K562 (cell line): Measurements from ENCODE around the gene PRKAR1B. TPM values are rescaled to one million over a fixed set of nuclear protein-coding genes. Genes with fewer than 3 reads are reported as not detected.

Experiments
- ATAC-seq: fragments of 200-7000 bp; cut with Tn5 transposase; 3 replicates; pipeline ENCODE4 v1.9.1; 2020; ENCODE audit warnings: moderate library complexity
- BruUV-seq: library from RNA; stranded (reverse); fragments of 400-500 nt; replicated peaks from 2 replicates; lab custom pipeline; 2021; lab: Mats Ljungman, UMichigan
- CTCF ChIA-PET: fragments of 300-600 bp; formaldehyde crosslinking; extraction: SDS; loops from one replicate; lab custom pipeline; 2021; ENCODE audit warnings: low intra/inter-chr PET ratio; lab: Yijun Ruan, JAX
- POLR2A ChIA-PET: fragments of 300-600, 350-650 bp; sonication (Branson Sonifier 250); formaldehyde crosslinking; extraction: SDS; loops from one replicate; lab custom pipeline; 2021; ENCODE audit warnings: antibody characterized with exemption, inconsistent platforms; lab: Yijun Ruan, JAX
- DNase-seq, 4 experiments: peaks; one replicate each; pipeline versions ENCODE4 v3.0.0 to v3.0.0-alpha.2; 2011 to 2018; ENCODE audit warnings: low spot score in 3 of 4, mixed read lengths in 3 of 4; ENCODE audit errors: extremely low read depth in 1 of 4
- FAIRE-seq: peaks from 2 replicates; lab custom pipeline; 2011; peaks lifted over from hg19 to GRCh38; lab: Jason Lieb, UNC
- H2AFZ ChIP-seq: 2 replicates; pipeline ENCODE4 v1.6.0; 2011; ENCODE audit warnings: low read depth, low read length, control low read depth, inconsistent platforms
- H3K27ac ChIP-seq: fragments of 200-600 bp; 3 replicates; pipeline ENCODE4 v1.8.0; 2011; ENCODE audit warnings: low read depth, mild to moderate bottlenecking, control low read depth, inconsistent platforms, low read length, moderate library complexity, mixed read lengths; ENCODE audit errors: extremely low read depth
- H3K27me3 ChIP-seq, 2 experiments: fragments of 300-600 bp in 1 of 2; 2 replicates in 1 of 2; 3 replicates in 1 of 2; pipeline versions ENCODE4 v1.6.0 to v1.8.0; 2011; ENCODE audit warnings: inconsistent platforms in 2 of 2, low read length in 2 of 2, mild to moderate bottlenecking in 1 of 2, mixed read lengths in 1 of 2, moderate library complexity in 1 of 2; ENCODE audit not compliant: control insufficient read depth in 2 of 2, insufficient read depth in 2 of 2
- H3K36me3 ChIP-seq: fragments of 300-600 bp; 3 replicates; pipeline ENCODE4 v1.8.0; 2011; ENCODE audit warnings: mild to moderate bottlenecking, low read length, inconsistent platforms; ENCODE audit not compliant: control insufficient read depth, insufficient read depth
- H3K4me1 ChIP-seq, 2 experiments: fragments of 200-600 bp in 1 of 2; replicated peaks in 1 of 2; 2 replicates in 1 of 2; 3 replicates in 1 of 2; pipeline versions ENCODE4 v1.5.1 to v1.8.0; 2011; ENCODE audit warnings: inconsistent platforms in 2 of 2, low read length in 2 of 2, mild to moderate bottlenecking in 1 of 2, mixed read lengths in 1 of 2, moderate library complexity in 1 of 2; ENCODE audit not compliant: control insufficient read depth in 2 of 2, insufficient read depth in 2 of 2
- H3K4me2 ChIP-seq: 2 replicates; pipeline ENCODE4 v1.6.1; 2011; ENCODE audit warnings: low read length, control low read depth, inconsistent platforms, mixed read lengths; ENCODE audit not compliant: insufficient read depth
- H3K4me3 ChIP-seq: fragments of 200-600 bp; sonication (generic), shearing (Covaris generic); 2 replicates; pipeline ENCODE4 v1.5.1; 2016; ENCODE audit warnings: control low read depth, inconsistent platforms
- H3K79me2 ChIP-seq: fragments of 200-600 bp; 3 replicates; pipeline ENCODE4 v1.8.0; 2011; ENCODE audit warnings: low read length, inconsistent platforms; ENCODE audit not compliant: control insufficient read depth, insufficient read depth
- H3K9ac ChIP-seq, 2 experiments: 2 replicates each; pipeline versions ENCODE4 v1.6.0 to v1.6.1; 2011; ENCODE audit warnings: low read depth in 2 of 2, low read length in 2 of 2, control low read depth in 1 of 2, inconsistent platforms in 1 of 2, mild to moderate bottlenecking in 1 of 2, mixed read lengths in 1 of 2; ENCODE audit not compliant: insufficient read depth in 1 of 2
- H3K9me1 ChIP-seq: one replicate; pipeline ENCODE4 v1.6.0; 2011; ENCODE audit warnings: inconsistent platforms, mild to moderate bottlenecking, low read length, moderate library complexity; ENCODE audit not compliant: control insufficient read depth, insufficient read depth
- H3K9me3 ChIP-seq: replicated peaks from 2 replicates; pipeline ENCODE4 v1.5.1; 2011; ENCODE audit warnings: low read depth, low read length, inconsistent platforms; ENCODE audit not compliant: control insufficient read depth, insufficient read depth
- H4K20me1 ChIP-seq: replicated peaks from 2 replicates; pipeline ENCODE4 v1.6.1; 2011; ENCODE audit warnings: low read length, inconsistent platforms, mixed read lengths; ENCODE audit not compliant: control insufficient read depth, insufficient read depth
- CBX1 ChIP-seq: sonication (generic); IDR thresholded peaks from 2 replicates; pipeline ENCODE4 v1.6.1; 2016; ENCODE audit warnings: antibody characterized with exemption, low read depth, mild to moderate bottlenecking
- CBX2 ChIP-seq: fragments of 200-600 bp; sonication (generic); IDR thresholded peaks from one replicate; pipeline ENCODE4 v1.6.1; 2012; ENCODE audit warnings: mild to moderate bottlenecking, low read length, inconsistent platforms; ENCODE audit not compliant: insufficient read depth, poor library complexity, severe bottlenecking
- CSDE1 ChIP-seq, 2 experiments: fragments of 450-650 bp; IDR thresholded peaks; 2 replicates each; pipeline ENCODE4 v1.6.1; 2016; ENCODE audit warnings: mild to moderate bottlenecking in 1 of 2
- ELF4 ChIP-seq: fragments of 450-650 bp; formaldehyde crosslinking; IDR thresholded peaks from 2 replicates; pipeline ENCODE4 v1.4.0; 2022; ENCODE audit warnings: missing genetic modification characterization
- ELK1 ChIP-seq: sonication (generic); formaldehyde crosslinking; IDR thresholded peaks from 2 replicates; pipeline ENCODE4 v1.8.1; 2022; ENCODE audit warnings: missing genetic modification reagents
- MEF2D ChIP-seq: conservative IDR thresholded peaks from 2 replicates; pipeline ENCODE4 v1.6.1; 2016; ENCODE audit warnings: low read depth, missing genetic modification characterization, missing compliant biosample characterization
- TARDBP ChIP-seq: fragments of 450-650 bp; IDR thresholded peaks from 2 replicates; pipeline ENCODE4 v1.6.1; 2016
- THAP7 ChIP-seq: fragments of 250-450 bp; sonication (Bioruptor Pico); IDR thresholded peaks from 2 replicates; pipeline ENCODE4 v1.5.0; 2021
- THRB ChIP-seq: fragments of 450-650 bp; formaldehyde crosslinking; conservative IDR thresholded peaks from 2 replicates; pipeline ENCODE4 v1.4.0; 2022; ENCODE audit warnings: mild to moderate bottlenecking, missing genetic modification characterization
- XRCC5 ChIP-seq: fragments of 200-400 bp; formaldehyde crosslinking; IDR thresholded peaks from 2 replicates; pipeline ENCODE4 v1.6.1; 2017; ENCODE audit warnings: low read depth, mild to moderate bottlenecking, low read length
- ZBTB43 ChIP-seq: sonication (generic); formaldehyde crosslinking; IDR thresholded peaks from 2 replicates; pipeline ENCODE4 v1.8.0; 2023; ENCODE audit warnings: mild to moderate bottlenecking, missing genetic modification reagents
- ZNF184 ChIP-seq: sonication (generic); formaldehyde crosslinking; IDR thresholded peaks from 2 replicates; pipeline ENCODE4 v1.5.0; 2020; ENCODE audit warnings: missing genetic modification reagents
- WGBS: fragments of 100-300 bp; shearing (Covaris generic); methylation state at CpG from one replicate; pipeline ENCODE4 v1.1.6; 2016; ENCODE audit warnings: low coverage, mixed read lengths; ENCODE audit not compliant: insufficient coverage; ENCODE audit errors: missing lambda C conversion rate; 5-methylcytosine and 5-hydroxymethylcytosine counted together
- in situ Hi-C: fragments of 300-500 bp; cut with MboI; formaldehyde crosslinking; loops from 4 replicates; pipeline ENCODE4 v1.15.0; 2018; ENCODE audit warnings: inconsistent platforms, mixed read lengths
- intact Hi-C: fragments of 100-400 bp; cut with micrococcal nuclease; formaldehyde crosslinking; loops from 2 replicates; pipeline ENCODE4 v1.14.2; 2022
- polyA plus RNA-seq, 8 experiments: library from polyadenylated mRNA; depleted of rRNA in 4 of 8; stranded (reverse) in 5 of 8; unstranded in 3 of 8; fragments of >200 nt; fragmentation: Nextera tagmentation in 2 of 8; fragmentation: Illumina TruSeq in 1 of 8; extraction: Ambion mirVana in 2 of 8; extraction: Trizol in 1 of 8; gene quantifications; 2 replicates each; pipeline versions ENCODE4 v1.2.1 to v1.2.3, GENCODE V29; 2011 to 2014; ENCODE audit warnings: inconsistent platforms in 1 of 8, missing spikeins in 1 of 8
- total RNA-seq, 7 experiments: library from RNA; depleted of rRNA in 6 of 7; stranded (reverse); fragments of >200 nt in 6 of 7; fragmentation: Illumina TruSeq in 2 of 7; extraction: Trizol in 2 of 7; gene quantifications; 2 replicates each; pipeline versions ENCODE4 v1.2.1 to v1.2.3, GENCODE V29; 2011 to 2021; ENCODE audit warnings: low replicate concordance in 1 of 7

PRKAR1B gene
- total and polyA plus RNA-seq, 9 of the 15 experiments (the other 6 are each of a cell fraction or from before 2014, with no cell fraction given) = 0.99 to 30.5 (median 12.7) TPM

GRCh38 chr7:659996-660395, 67.1 kb downstream of the PRKAR1B start:
- TF ChIP-seq ZNF184 (CRISPR knock-in tag) = no peak
- no peak for TF ChIP-seq MEF2D (tag)
- no peak for TF ChIP-seq CSDE1 (IDR thresholded peaks at IDR 0.05)
- TF ChIP-seq TARDBP = no peak
- Histone ChIP-seq H3K4me3 (no peak overlapping the region), H3K36me3 (no peaks in the 10 kb centered on the region), H4K20me1 (no peaks in the 10 kb centered on the region), H3K9me3 (no peaks in the 10 kb centered on the region; the same call in 1 of the 2 replicates), H3K4me2 (no peak overlapping the region), H3K27ac (no peak overlapping the region), H3K4me1 (no peaks in the 10 kb centered on the region), H2AFZ (no peak overlapping the region), H3K79me2 (no peaks in the 10 kb centered on the region), H3K9ac (no peak overlapping the region), H3K9me1 (no peaks in the 10 kb centered on the region), H3K27me3 (no peaks in the 10 kb centered on the region)
- no peak for DNase-seq
- POLR2A ChIA-PET = no interaction called here
- ATAC-seq = no peak
- CTCF ChIA-PET = no interaction called here
- no TSS peak for BruUV-seq
- WGBS = 94% methylated on average over 12 of the region's 13 CpGs
- in situ Hi-C loops = no loop called here
- intact Hi-C loops = no loop called here
- FAIRE-seq = no peak

- no peaks in the 10 kb centered on the region for H3K9me1 ChIP-seq
- ChIA-PET CTCF (no interaction called here), POLR2A (interaction anchor here (1.0 kb wide), 1 partner anchor 10 kb away, joined by 3 read pairs; no protein-coding TSS in a partner anchor)
- intact Hi-C loops (no loop called here), in situ Hi-C loops (no loop called here)
- no peaks in the 10 kb centered on the region for H3K36me3 ChIP-seq
- H3K4me2 ChIP-seq = no peak overlapping the region
- no peak overlapping the region for H3K9ac ChIP-seq
- no peaks in the 10 kb centered on the region for H3K27me3 ChIP-seq
- no peak overlapping the region for H3K4me3 ChIP-seq
- no peaks in the 10 kb centered on the region for H4K20me1 ChIP-seq
- ATAC-seq (no peak), DNase-seq (no peak), FAIRE-seq (no peak)
- 92% methylated on average over 13 of the region's 25 CpGs for WGBS
- no peak overlapping the region for H3K27ac ChIP-seq
- no peaks in the 10 kb centered on the region for H3K79me2 ChIP-seq
- no peaks in the 10 kb centered on the region for H3K4me1 ChIP-seq
- H2AFZ ChIP-seq = no peak overlapping the region
- H3K9me3 ChIP-seq = peaks cover 1% of the 10 kb centered on the region; the same call in 1 of the 2 replicates
- BruUV-seq = no TSS peak
- TF ChIP-seq ZBTB43 = no peak
- no peak for TF ChIP-seq ELK1
- TF ChIP-seq XRCC5 = no peak
- no peak for TF ChIP-seq THAP7 (CRISPR knock-in tag)
- TF ChIP-seq CBX2 = no peak
- TF ChIP-seq ELF4 (CRISPR knock-in tag) = no peak
- no peak for TF ChIP-seq THRB (CRISPR knock-in tag)
- no peak for TF ChIP-seq CBX1
Observed at GRCh38 chr7:659306-659847, 67.7 kb downstream of the PRKAR1B start.
